IMR-90 (cell line): ENCODE data around the gene GAPVD1. TPM values are rescaled to one million over a fixed set of nuclear protein-coding genes. Genes with fewer than 3 reads are reported as not detected.
A peak's percentile ranks its signal among the peaks of the same experiment; 100 is the strongest.

Experiments used
- ATAC-seq: fragments of 200-7000 bp; cut with Tn5 transposase; 2 replicates; pipeline ENCODE4 v1.9.1; 2020; ENCODE audit warnings: low read depth, mild to moderate bottlenecking, moderate library complexity
- BruUV-seq: library from RNA; stranded (reverse); fragments of 400-500 nt; replicated peaks from 2 replicates; lab custom pipeline; 2021; lab: Mats Ljungman, UMichigan
- CTCF ChIA-PET: fragments of 300-600 bp; formaldehyde crosslinking; extraction: SDS; loops from one replicate; lab custom pipeline; 2021; ENCODE audit warnings: antibody characterized with exemption; lab: Yijun Ruan, JAX
- POLR2A ChIA-PET: fragments of 300-600 bp; sonication (Branson Sonifier 250); formaldehyde crosslinking; loops from one replicate; lab custom pipeline; 2022; ENCODE audit warnings: antibody characterized with exemption; ENCODE audit not compliant: unreplicated experiment; lab: Charles Lee
- DNase-seq: peaks from one replicate; pipeline ENCODE4 v3.0.0; 2013
- H2AFZ ChIP-seq: replicated peaks from 2 replicates; pipeline ENCODE3; 2013; ENCODE audit warnings: low read length, mild to moderate bottlenecking; ENCODE audit not compliant: poor library complexity
- H2AK5ac ChIP-seq: 2 replicates; pipeline ENCODE4 v1.6.1; 2013; ENCODE audit warnings: low read depth, low read length, inconsistent platforms
- H2AK9ac ChIP-seq: replicated peaks from 2 replicates; pipeline ENCODE3; 2013; ENCODE audit warnings: mild to moderate bottlenecking, low read depth, low read length, moderate library complexity; ENCODE audit not compliant: poor library complexity
- H2BK120ac ChIP-seq: 2 replicates; pipeline ENCODE4 v1.6.1; 2013; ENCODE audit warnings: low read depth, low read length, inconsistent platforms
- H2BK15ac ChIP-seq: 3 replicates; pipeline ENCODE4 v1.6.1; 2013; ENCODE audit warnings: low read depth, low read length, inconsistent platforms
- H2BK20ac ChIP-seq: 2 replicates; pipeline ENCODE4 v1.6.1; 2013; ENCODE audit warnings: low read depth, mild to moderate bottlenecking, inconsistent platforms, low read length, moderate library complexity
- H2BK5ac ChIP-seq: 2 replicates; pipeline ENCODE4 v1.6.1; 2013; ENCODE audit warnings: mild to moderate bottlenecking, low read depth, low read length, inconsistent platforms; ENCODE audit not compliant: poor library complexity, severe bottlenecking
- H3K14ac ChIP-seq: replicated peaks from 2 replicates; pipeline ENCODE4 v1.6.1; 2013; ENCODE audit warnings: low read depth, low read length, inconsistent platforms
- H3K18ac ChIP-seq: 2 replicates; pipeline ENCODE4 v1.6.1; 2013; ENCODE audit warnings: low read depth, low read length, control low read depth
- H3K23ac ChIP-seq: 2 replicates; pipeline ENCODE4 v1.6.1; 2013; ENCODE audit warnings: low read depth, low read length, inconsistent platforms
- H3K27ac ChIP-seq: 2 replicates; pipeline ENCODE4 v1.5.1; 2013; ENCODE audit warnings: mild to moderate bottlenecking, control low read depth, low read length; ENCODE audit not compliant: insufficient read depth
- H3K27me3 ChIP-seq: 2 replicates; pipeline ENCODE4 v1.6.1; 2013; ENCODE audit warnings: low read length; ENCODE audit not compliant: control insufficient read depth, insufficient read depth
- H3K36me3 ChIP-seq: 2 replicates; pipeline ENCODE4 v1.6.1; 2013; ENCODE audit warnings: low read length, mixed read lengths; ENCODE audit not compliant: control insufficient read depth, insufficient read depth
- H3K4ac ChIP-seq: 2 replicates; pipeline ENCODE4 v1.6.1; 2013; ENCODE audit warnings: low read depth, low read length, inconsistent platforms
- H3K4me1 ChIP-seq: 2 replicates; pipeline ENCODE4 v1.6.1; 2013; ENCODE audit warnings: low read length, mixed read lengths; ENCODE audit not compliant: control insufficient read depth, insufficient read depth
- H3K4me2 ChIP-seq: 2 replicates; pipeline ENCODE4 v1.6.1; 2013; ENCODE audit warnings: low read depth, mild to moderate bottlenecking, control low read depth, low read length, moderate library complexity
- H3K4me3 ChIP-seq: 2 replicates; pipeline ENCODE4 v1.5.1; 2013; ENCODE audit warnings: low read depth, mild to moderate bottlenecking, control low read depth, low read length, moderate library complexity; ENCODE audit not compliant: insufficient read depth
- H3K56ac ChIP-seq: 2 replicates; pipeline ENCODE4 v1.6.1; 2013; ENCODE audit warnings: low read length, inconsistent platforms; ENCODE audit not compliant: insufficient read depth; ENCODE audit errors: extremely low read depth
- H3K79me1 ChIP-seq, 2 experiments: 2 replicates each; pipeline ENCODE4 v1.6.1; 2013; ENCODE audit warnings: low read length in 2 of 2, inconsistent platforms in 1 of 2, low read depth in 1 of 2
- H3K9ac ChIP-seq: 2 replicates; pipeline ENCODE4 v1.6.1; 2013; ENCODE audit warnings: low read depth, low read length, control low read depth
- H3K9me1 ChIP-seq: 2 replicates; pipeline ENCODE4 v1.6.1; 2013; ENCODE audit warnings: low read length, inconsistent platforms; ENCODE audit not compliant: insufficient read depth
- H3K9me3 ChIP-seq: 2 replicates; pipeline ENCODE4 v1.6.1; 2013; ENCODE audit warnings: low read length; ENCODE audit not compliant: control insufficient read depth, insufficient read depth
- H4K20me1 ChIP-seq: 2 replicates; pipeline ENCODE4 v1.6.1; 2013; ENCODE audit warnings: low read length, inconsistent platforms; ENCODE audit not compliant: insufficient read depth
- H4K5ac ChIP-seq: 2 replicates; pipeline ENCODE4 v1.6.1; 2013; ENCODE audit warnings: mild to moderate bottlenecking, low read depth, low read length, control low read depth
- H4K8ac ChIP-seq, 2 experiments: 2 replicates each; pipeline ENCODE4 v1.6.1; 2013; ENCODE audit warnings: low read depth in 2 of 2, low read length in 2 of 2, control low read depth in 1 of 2, inconsistent platforms in 1 of 2
- H4K91ac ChIP-seq: 2 replicates; pipeline ENCODE4 v1.6.1; 2013; ENCODE audit warnings: low read depth, low read length, inconsistent platforms; ENCODE audit not compliant: insufficient read depth
- CHD1 ChIP-seq: IDR thresholded peaks from 2 replicates; pipeline ENCODE4 v1.6.1; 2012; ENCODE audit warnings: low read depth, low read length, improper control_type of control experiment
- USF2 ChIP-seq: fragments of 150-350 bp; IDR thresholded peaks from 2 replicates; pipeline ENCODE4 v1.6.1; 2017; ENCODE audit warnings: mild to moderate bottlenecking, antibody characterized with exemption, low read length, low read depth
- WGBS, 2 experiments: methylation state at CpG; one replicate each; pipeline versions ENCODE4 v1.1.5 to v1.1.7; 2013; ENCODE audit warnings: missing lambda C conversion rate in 2 of 2; ENCODE audit not compliant: insufficient read length in 1 of 2; ENCODE audit errors: extremely low coverage in 2 of 2; 5-methylcytosine and 5-hydroxymethylcytosine counted together
- dilution Hi-C: fragments of 300-500 bp; cut with HindIII; formaldehyde crosslinking; loops from one replicate; pipeline ENCODE4 v1.14.3; 2018; ENCODE audit warnings: low sequenced_read_pairs; ENCODE audit not compliant: unreplicated experiment
- in situ Hi-C: fragments of 300-500 bp; cut with MboI; formaldehyde crosslinking; loops from 3 replicates; pipeline ENCODE4 v1.14.3; 2019; ENCODE audit warnings: low sequenced_read_pairs, inconsistent platforms, mixed read lengths
- intact Hi-C: fragments of 100-400 bp; cut with micrococcal nuclease; formaldehyde crosslinking; loops from 2 replicates; pipeline ENCODE4 v1.10.0; 2022
- polyA plus RNA-seq, 3 experiments: library from polyadenylated mRNA; depleted of rRNA; stranded (reverse); fragments of >200 nt; gene quantifications; 2 replicates each; pipeline ENCODE4 v1.2.3, GENCODE V29; 2012; ENCODE audit warnings: low replicate concordance in 1 of 3
- total RNA-seq: library from RNA; depleted of rRNA; stranded (reverse); fragments of >200 nt; gene quantifications from 2 replicates; pipeline ENCODE4 v1.2.3, GENCODE V29; 2012

GAPVD1 gene
- total and polyA plus RNA-seq, 2 of the 4 experiments (the other 2 are of a cell fraction), result 13.8 to 50.9 TPM

GRCh38 chr9:125343518-125344275 lies 82.1 kb downstream of the GAPVD1 start:
- ChIA-PET POLR2A (no interaction called here), CTCF (interaction anchor here (0.6 to 1.0 kb wide), 2 partner anchors 50 to 114 kb away, joined by 3 to 4 read pairs; no protein-coding TSS in a partner anchor)
- no peak overlapping the region for H3K56ac ChIP-seq
- H3K4ac ChIP-seq, result no peak overlapping the region
- H3K9ac ChIP-seq, result no peak overlapping the region
- H3K79me1 ChIP-seq, result peaks cover 10 to 24% of the 10 kb centered on the region in 2 experiments; a peak in 3 of 4 replicates
- 0 out of 2 replicates have a peak overlapping the region, but pooled peaks have one; percentile 7 for H3K14ac ChIP-seq
- no peak overlapping the region for H3K23ac ChIP-seq
- intact Hi-C loops (loop anchor here (5.0 kb wide), 1 partner anchor 81 kb away; the partner anchor contains the start of gene GAPVD1), dilution Hi-C loops (no loop called here), in situ Hi-C loops (no loop called here)
- H4K5ac ChIP-seq, result no peak overlapping the region
- WGBS, 2 experiments, result no CpG with 5 or more reads among the region's 3 CpGs
- peaks cover 4% of the 10 kb centered on the region; the same call in 1 of the 2 replicates for H4K20me1 ChIP-seq
- ATAC-seq (peak; percentile 82), DNase-seq (peak; percentile 76)
- no peak overlapping the region for H3K4me3 ChIP-seq
- no peak overlapping the region for H2AK5ac ChIP-seq
- H2BK5ac ChIP-seq, result no peak overlapping the region
- no TSS peak for BruUV-seq
- H3K4me2 ChIP-seq, result 0 out of 2 replicates have a peak overlapping the region, but pooled peaks have one; percentile 17
- no peak overlapping the region for H4K91ac ChIP-seq
- H3K18ac ChIP-seq, result no peak overlapping the region
- TF ChIP-seq CHD1 (no peak), USF2 (peak; percentile 59; the same call in 1 of the 2 replicates)
- peaks cover 15% of the 10 kb centered on the region for H3K9me1 ChIP-seq
- H2AK9ac ChIP-seq, result no peak overlapping the region
- peaks cover 27% of the 10 kb centered on the region for H3K36me3 ChIP-seq
- H4K8ac ChIP-seq, result no peak overlapping the region
- H2BK20ac ChIP-seq, result no peak overlapping the region
- no peak overlapping the region for H2BK120ac ChIP-seq
- no peak overlapping the region for H2AFZ ChIP-seq
- peak overlapping the region; percentile 20; the same call in 1 of the 2 replicates for H3K27ac ChIP-seq
- peaks cover 12% of the 10 kb centered on the region for H3K4me1 ChIP-seq
- H3K27me3 ChIP-seq, result no peaks in the 10 kb centered on the region
- no peak overlapping the region for H2BK15ac ChIP-seq
- no peaks in the 10 kb centered on the region for H3K9me3 ChIP-seq
